ENCODE data around the gene POC5. TPM values are rescaled to one million over a fixed set of nuclear protein-coding genes. Genes with fewer than 3 reads are reported as not detected.

POC5 gene
- total RNA-seq, 3 donors from 2014 or later (not counting 1 experiment from before 2014, with no cell fraction given): 12.4 to 16.6 (median 12.5) TPM

DNA sequence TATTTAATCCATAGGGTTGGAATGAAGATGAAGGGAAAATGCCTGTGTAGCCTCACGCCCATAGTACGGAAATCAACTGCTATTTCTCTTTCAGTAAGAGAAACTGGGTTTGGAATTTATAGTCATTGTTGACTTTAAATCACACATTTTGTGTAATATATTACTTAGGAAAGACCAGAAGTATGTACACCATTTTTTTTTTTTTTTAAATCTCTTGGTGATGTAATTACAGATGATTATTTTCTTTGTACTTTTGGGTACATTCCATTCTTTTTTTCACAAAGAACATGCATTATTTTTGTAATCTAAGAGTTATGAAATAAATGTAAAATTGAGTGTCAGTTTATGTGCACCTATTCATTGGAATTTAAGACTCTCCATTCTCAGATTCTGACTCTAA lies 45.7 kb downstream of the POC5 start:
- H3K4me1 ChIP-seq (ENCODE audit: control insufficient read depth, insufficient read depth, low read length): peaks cover 12% of the 10 kb centered on the region
- intact Hi-C loops (cut with micrococcal nuclease): loop anchor here (10.0 kb wide), 1 partner anchor 157 kb away; the partner anchor contains the start of genes CERT1 and POLK
- H3K27ac ChIP-seq (ENCODE audit: low read length): no peak overlapping the region
- H3K27me3 ChIP-seq (ENCODE audit: control insufficient read depth, insufficient read depth, low read length): no peaks in the 10 kb centered on the region
- H3K36me3 Mint-ChIP-seq: peaks cover 5% of the 10 kb centered on the region
- H3K9me3 Mint-ChIP-seq: no peaks in the 10 kb centered on the region
- peaks cover 17% of the 10 kb centered on the region for H3K36me3 ChIP-seq (ENCODE audit: control insufficient read depth, insufficient read depth, low read length)
- whole genome bisulfite sequencing (ENCODE audit: insufficient coverage): 79% methylated on average over 2 of the region's 2 CpGs
- TF ChIP-seq, protein P1, sequence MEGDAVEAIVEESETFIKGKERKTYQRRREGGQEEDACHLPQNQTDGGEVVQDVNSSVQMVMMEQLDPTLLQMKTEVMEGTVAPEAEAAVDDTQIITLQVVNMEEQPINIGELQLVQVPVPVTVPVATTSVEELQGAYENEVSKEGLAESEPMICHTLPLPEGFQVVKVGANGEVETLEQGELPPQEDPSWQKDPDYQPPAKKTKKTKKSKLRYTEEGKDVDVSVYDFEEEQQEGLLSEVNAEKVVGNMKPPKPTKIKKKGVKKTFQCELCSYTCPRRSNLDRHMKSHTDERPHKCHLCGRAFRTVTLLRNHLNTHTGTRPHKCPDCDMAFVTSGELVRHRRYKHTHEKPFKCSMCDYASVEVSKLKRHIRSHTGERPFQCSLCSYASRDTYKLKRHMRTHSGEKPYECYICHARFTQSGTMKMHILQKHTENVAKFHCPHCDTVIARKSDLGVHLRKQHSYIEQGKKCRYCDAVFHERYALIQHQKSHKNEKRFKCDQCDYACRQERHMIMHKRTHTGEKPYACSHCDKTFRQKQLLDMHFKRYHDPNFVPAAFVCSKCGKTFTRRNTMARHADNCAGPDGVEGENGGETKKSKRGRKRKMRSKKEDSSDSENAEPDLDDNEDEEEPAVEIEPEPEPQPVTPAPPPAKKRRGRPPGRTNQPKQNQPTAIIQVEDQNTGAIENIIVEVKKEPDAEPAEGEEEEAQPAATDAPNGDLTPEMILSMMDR (IDR thresholded peaks at IDR 0.05): no peak
- ATAC-seq: no peak
- H3K27ac Mint-ChIP-seq: peak overlapping the region in 1 of 2 donors; percentile 16
- DNase-seq: no peak
- no peaks in the 10 kb centered on the region for H3K27me3 Mint-ChIP-seq (ENCODE audit: low read depth in 2 of 2)
- H3K4me3 ChIP-seq (ENCODE audit: low read length): no peak overlapping the region
- H3K4me1 Mint-ChIP-seq: peaks cover 27 to 34% of the 10 kb centered on the region in 2 donors
- no peak overlapping the region for H3K4me3 Mint-ChIP-seq
- H3K9me3 ChIP-seq (ENCODE audit: control insufficient read depth, insufficient read depth, low read length): no peaks in the 10 kb centered on the region

DNA sequence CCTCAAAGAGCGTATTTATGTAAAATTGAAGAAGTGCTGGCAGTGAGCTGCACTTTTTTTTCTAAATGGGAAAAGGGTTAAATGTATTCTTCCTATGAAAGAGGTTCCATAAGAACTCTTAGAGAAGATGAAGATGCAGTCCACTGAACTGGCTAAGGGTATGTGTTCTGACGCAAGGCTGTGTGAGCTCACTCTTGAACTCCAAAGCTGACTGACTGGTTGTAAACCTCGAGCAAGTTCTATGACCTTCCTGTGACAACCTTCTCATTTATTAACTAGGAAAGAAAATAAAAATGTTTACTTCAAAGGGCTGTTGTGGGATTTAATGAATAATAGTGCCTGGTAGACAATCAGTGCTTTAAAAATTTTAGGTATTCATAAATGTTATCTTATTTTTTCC lies 46.7 kb downstream of the POC5 start:
- TF ChIP-seq, protein P1 (IDR thresholded peaks at IDR 0.05): no peak
- no peaks in the 10 kb centered on the region for H3K9me3 Mint-ChIP-seq
- no peaks in the 10 kb centered on the region for H3K27me3 Mint-ChIP-seq (ENCODE audit: low read depth in 2 of 2)

GRCh38 chr5:75668977-75669689 lies 48.1 kb downstream of the POC5 start:
- TF ChIP-seq, protein P1 (IDR thresholded peaks at IDR 0.05): no peak

More for the DNA sequence above, 46.7 kb downstream of the POC5 start:
- no peak overlapping the region for H3K27ac ChIP-seq (ENCODE audit: low read length)
- H3K4me1 ChIP-seq (ENCODE audit: control insufficient read depth, insufficient read depth, low read length): peaks cover 12% of the 10 kb centered on the region
- 91% methylated on average over 3 of the region's 3 CpGs for WGBS (ENCODE audit: insufficient coverage)
- no peak overlapping the region for H3K4me3 Mint-ChIP-seq
- intact Hi-C loops (cut with micrococcal nuclease): loop anchor here (10.0 kb wide), 1 partner anchor 156 kb away; the partner anchor contains the start of genes CERT1 and POLK
- ATAC-seq (no peak), DNase-seq (no peak)
- H3K4me1 Mint-ChIP-seq: peaks cover 27 to 34% of the 10 kb centered on the region in 2 donors
- no peak overlapping the region for H3K4me3 ChIP-seq (ENCODE audit: low read length)
- H3K27ac Mint-ChIP-seq: peak overlapping the region in 1 of 2 donors; percentile 98
- no peaks in the 10 kb centered on the region for H3K27me3 ChIP-seq (ENCODE audit: control insufficient read depth, insufficient read depth, low read length)
- H3K9me3 ChIP-seq (ENCODE audit: control insufficient read depth, insufficient read depth, low read length): no peaks in the 10 kb centered on the region
- H3K36me3 ChIP-seq (ENCODE audit: control insufficient read depth, insufficient read depth, low read length): peaks cover 14% of the 10 kb centered on the region
- H3K36me3 Mint-ChIP-seq: no peaks in the 10 kb centered on the region

More at GRCh38 chr5:75668977-75669689, 48.1 kb downstream of the POC5 start:
- Histone ChIP-seq H3K36me3 (ENCODE audit: control insufficient read depth, insufficient read depth, low read length) (peaks cover 10% of the 10 kb centered on the region), H3K27ac (ENCODE audit: low read length) (peak overlapping the region; percentile 68), H3K4me1 (ENCODE audit: control insufficient read depth, insufficient read depth, low read length) (peaks cover 12% of the 10 kb centered on the region), H3K4me3 (ENCODE audit: low read length) (peak overlapping the region; percentile 41), H3K27me3 (ENCODE audit: control insufficient read depth, insufficient read depth, low read length) (no peaks in the 10 kb centered on the region), H3K9me3 (ENCODE audit: control insufficient read depth, insufficient read depth, low read length) (no peaks in the 10 kb centered on the region)
- ATAC-seq (peak; percentile 94 to 99 (median 98)), DNase-seq (peak; percentile 57 to 59)
- Mint-ChIP-seq H3K27ac (peak overlapping the region; percentile 83 to 98), H3K36me3 (no peaks in the 10 kb centered on the region), H3K4me3 (peak overlapping the region; percentile 91), H3K27me3 (ENCODE audit: low read depth in 2 of 2) (no peaks in the 10 kb centered on the region), H3K4me1 (peaks cover 27 to 34% of the 10 kb centered on the region in 2 donors), H3K9me3 (no peaks in the 10 kb centered on the region)
- intact Hi-C loops (cut with micrococcal nuclease): no loop called here
- WGBS (ENCODE audit: insufficient coverage): under 1% methylated on average over 10 of the region's 10 CpGs

Data from natural killer cell (primary cell).